GM12872 (cell line): ENCODE results near the gene PGBD5.

Experiments
- TF ChIP-seq, protein P1 (sequence below): IDR thresholded peaks from 3 replicates; pipeline ENCODE4 v1.5.1; 2011; ENCODE audit warnings: low read depth, mild to moderate bottlenecking, low read length, moderate library complexity; ENCODE audit not compliant: insufficient read depth

The PGBD5 gene

DNA sequence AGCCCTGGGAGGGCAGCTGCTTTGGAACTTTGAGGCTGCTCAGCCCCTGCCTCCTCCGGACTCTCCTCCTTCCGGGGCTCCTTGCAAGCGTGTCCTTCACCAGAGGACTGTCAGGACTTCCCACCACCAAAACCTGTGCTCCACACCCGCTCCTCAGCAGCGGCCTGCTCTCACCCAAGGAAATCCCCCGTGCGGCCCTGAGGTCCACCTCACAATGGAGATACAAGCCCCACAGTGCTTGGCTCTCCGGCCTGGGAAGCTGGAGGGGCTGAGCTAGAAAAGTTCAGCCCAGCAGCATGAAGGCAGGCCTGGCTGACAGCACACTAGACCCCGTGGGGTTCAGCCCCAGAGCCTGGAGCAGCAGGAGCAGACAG, 33.6 kb downstream of the PGBD5 start:
- TF ChIP-seq, protein P1, sequence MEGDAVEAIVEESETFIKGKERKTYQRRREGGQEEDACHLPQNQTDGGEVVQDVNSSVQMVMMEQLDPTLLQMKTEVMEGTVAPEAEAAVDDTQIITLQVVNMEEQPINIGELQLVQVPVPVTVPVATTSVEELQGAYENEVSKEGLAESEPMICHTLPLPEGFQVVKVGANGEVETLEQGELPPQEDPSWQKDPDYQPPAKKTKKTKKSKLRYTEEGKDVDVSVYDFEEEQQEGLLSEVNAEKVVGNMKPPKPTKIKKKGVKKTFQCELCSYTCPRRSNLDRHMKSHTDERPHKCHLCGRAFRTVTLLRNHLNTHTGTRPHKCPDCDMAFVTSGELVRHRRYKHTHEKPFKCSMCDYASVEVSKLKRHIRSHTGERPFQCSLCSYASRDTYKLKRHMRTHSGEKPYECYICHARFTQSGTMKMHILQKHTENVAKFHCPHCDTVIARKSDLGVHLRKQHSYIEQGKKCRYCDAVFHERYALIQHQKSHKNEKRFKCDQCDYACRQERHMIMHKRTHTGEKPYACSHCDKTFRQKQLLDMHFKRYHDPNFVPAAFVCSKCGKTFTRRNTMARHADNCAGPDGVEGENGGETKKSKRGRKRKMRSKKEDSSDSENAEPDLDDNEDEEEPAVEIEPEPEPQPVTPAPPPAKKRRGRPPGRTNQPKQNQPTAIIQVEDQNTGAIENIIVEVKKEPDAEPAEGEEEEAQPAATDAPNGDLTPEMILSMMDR: no peak

DNA sequence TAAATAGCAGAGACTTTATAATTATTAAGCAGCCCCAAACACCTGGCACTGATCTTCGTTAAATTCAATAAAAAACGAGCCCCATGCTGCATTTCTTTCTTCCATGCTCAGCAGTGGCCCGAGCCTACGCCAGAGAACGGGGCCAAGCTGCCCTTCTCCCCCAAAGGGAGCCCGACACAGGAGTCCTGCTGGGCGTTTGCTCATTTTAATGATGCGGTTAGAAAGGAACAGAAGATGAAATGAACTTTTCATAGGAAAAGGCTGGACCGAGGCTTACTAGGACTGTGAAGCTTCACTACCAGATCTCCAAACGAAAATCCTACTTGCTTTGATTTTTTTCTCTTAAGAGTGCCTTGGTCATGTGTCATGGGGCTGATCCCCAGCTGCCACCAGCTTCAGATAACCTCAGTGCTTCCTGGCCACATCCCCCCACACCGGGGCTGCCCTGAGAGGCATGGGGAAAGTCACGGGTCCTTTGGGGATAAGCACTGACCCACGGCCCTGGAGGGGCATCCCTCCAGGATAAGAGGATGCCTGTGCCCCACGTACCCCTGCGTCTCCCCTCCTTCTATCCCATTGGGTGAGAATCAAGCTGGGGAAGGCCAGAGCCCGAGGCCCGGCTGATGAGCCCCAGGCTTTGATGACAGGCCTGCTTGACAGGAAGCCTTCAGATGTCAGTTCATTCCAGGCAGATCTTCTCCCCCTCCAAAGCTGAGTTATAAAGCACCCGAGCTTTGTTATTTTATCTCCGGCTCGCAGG, 34.2 kb downstream of the PGBD5 start:
- TF ChIP-seq, protein P1: no peak

DNA sequence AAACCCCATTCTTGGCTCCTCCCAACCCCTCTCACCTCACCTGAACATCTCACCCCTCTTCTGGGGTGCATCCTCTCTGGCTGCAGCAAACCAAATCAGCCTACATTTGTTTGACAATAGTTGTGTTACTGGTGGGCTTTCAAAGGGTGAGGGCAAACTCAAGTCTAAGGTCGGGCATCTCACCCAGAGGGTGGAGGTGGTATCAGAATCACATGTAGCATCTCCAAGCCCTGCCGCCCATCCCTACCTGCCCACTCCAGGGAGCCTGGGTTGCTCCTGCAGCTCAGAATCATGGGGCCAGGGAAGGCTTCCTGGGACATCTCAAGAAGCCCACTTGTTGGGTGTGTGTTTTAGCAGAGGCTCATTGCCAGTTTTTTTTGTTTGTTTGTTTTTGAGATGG, 35.8 kb downstream of the PGBD5 start:
- TF ChIP-seq, protein P1: no peak

DNA sequence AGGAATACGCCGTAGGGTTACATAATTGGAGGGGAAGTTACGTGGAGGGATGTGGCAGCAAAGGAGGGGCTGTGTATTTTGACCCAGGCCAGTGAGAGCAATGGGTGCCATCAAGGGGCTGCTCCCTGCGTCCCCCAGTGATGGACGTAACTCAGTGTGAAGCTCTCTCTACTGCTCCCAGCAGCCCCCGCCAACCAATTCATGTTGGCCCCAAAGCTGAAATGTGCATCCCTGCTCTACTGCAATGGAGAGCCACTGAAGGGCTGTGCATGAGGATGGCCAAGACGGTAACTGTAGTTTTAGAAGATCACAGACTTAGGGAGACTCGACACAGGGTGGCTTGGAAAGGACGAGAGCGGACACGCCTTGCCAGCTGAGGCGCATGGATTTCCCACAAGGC, 38.3 kb downstream of the PGBD5 start:
- TF ChIP-seq, protein P1: no peak

DNA sequence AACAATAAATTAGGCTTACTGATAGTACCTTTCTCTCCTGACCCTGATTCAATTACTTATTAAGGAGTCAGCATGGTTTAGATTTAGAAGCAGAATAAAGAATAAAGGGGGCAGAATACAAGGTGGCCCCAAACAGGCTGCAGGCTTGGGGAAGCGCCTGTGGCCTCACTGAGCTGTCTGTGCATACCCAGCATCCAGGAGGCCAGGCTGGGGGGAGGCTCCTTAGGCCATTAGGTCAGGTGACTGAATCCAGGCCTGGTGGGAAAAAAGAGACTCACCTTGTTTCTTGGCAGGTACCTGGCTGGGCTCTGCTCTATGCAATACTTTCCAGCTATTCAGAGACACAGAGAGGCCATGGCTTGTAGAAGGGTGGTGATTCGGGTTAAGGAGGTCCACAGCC, 38.8 kb downstream of the PGBD5 start:
- TF ChIP-seq, protein P1: no peak

DNA sequence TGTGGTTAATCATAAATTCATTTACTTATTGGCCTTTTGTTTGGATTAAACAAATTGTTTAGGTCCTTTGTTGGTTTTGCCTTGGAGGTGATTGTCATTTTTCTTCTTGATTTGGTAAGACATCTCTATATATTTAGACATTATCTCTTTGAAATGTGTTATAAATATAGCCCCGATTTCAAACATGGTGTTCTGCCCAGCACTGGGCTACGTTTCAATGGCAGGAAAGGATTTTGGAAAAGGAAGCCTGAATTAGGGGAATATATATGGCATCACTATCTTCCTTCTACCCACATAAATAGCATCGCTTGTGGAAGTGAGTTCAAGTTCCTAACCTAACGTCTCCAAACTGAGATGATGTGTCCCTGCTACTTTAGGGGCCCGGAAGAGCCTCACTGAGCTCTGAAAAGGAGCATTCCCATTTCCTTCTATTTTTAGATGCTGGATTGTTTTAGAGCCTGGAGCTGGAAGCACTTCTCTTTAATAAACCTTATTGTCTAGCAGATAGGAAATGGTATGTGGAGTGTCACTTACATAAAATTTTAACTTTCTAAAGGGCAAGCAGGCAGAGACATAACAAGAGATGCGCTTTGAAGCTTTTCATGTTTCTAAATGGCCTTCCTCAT, 39.4 kb downstream of the PGBD5 start:
- TF ChIP-seq, protein P1: no peak

DNA sequence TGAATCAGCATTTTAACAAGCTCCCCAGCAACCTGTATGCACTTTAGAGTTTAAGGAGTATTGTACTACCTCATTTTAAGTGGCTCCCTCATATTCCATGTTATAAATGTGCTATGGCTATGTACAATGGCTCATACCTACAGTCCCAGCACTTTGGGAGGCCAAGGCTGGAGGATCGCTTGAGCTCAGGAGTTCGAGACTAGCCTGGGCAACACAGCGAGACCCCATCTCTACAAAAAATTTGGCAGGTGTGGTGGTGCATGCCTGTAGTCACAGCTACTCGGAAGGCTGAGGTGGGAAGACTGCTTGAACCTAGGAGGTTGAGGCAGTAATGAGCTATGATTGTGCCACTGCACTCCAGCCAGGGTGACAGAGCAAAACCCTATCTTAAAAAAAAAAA, 40.2 kb downstream of the PGBD5 start:
- TF ChIP-seq, protein P1: no peak

DNA sequence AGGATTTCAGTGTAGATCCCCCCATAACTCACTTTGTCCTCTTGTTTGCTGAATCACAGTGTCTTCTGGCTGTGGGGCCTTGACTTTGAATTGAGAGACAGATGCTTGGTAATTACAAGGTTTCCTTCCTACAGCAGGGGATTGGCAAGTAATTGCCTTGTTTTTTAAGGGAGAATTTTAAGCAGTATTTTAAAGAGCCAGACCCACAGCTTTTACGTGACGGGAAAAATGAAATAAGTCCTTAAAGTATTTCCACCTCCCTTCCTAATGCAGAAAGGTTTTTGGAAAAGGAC, 41.0 kb downstream of the PGBD5 start:
- TF ChIP-seq, protein P1: no peak
